HEK293 (cell line): Measurements from ENCODE around the gene PNPLA5.

Experiments used
- ZBTB1 ChIP-seq: fragments of 450-650 bp; formaldehyde crosslinking; IDR thresholded peaks from 2 replicates; pipeline ENCODE4 v1.5.1; 2016; ENCODE audit warnings: missing biosample characterization, missing genetic modification characterization
- ZBTB21 ChIP-seq: fragments of 450-650 bp; formaldehyde crosslinking; IDR thresholded peaks from 2 replicates; pipeline ENCODE4 v1.5.1; 2017; ENCODE audit warnings: missing biosample characterization, missing genetic modification characterization
- ZBTB48 ChIP-seq: fragments of 450-650 bp; formaldehyde crosslinking; IDR thresholded peaks from 2 replicates; pipeline ENCODE4 v1.5.1; 2016; ENCODE audit warnings: missing biosample characterization, missing genetic modification characterization
- ZNF629 ChIP-seq: fragments of 450-650 bp; formaldehyde crosslinking; IDR thresholded peaks from 2 replicates; pipeline ENCODE4 v1.5.1; 2017; ENCODE audit warnings: missing biosample characterization, missing genetic modification characterization
- ZNF777 ChIP-seq: fragments of 450-650 bp; formaldehyde crosslinking; IDR thresholded peaks from 2 replicates; pipeline ENCODE4 v1.5.1; 2017; ENCODE audit warnings: missing biosample characterization, missing genetic modification characterization, borderline replicate concordance
- ZNF785 ChIP-seq: fragments of 450-650 bp; formaldehyde crosslinking; IDR thresholded peaks from 2 replicates; pipeline ENCODE4 v1.5.1; 2016; ENCODE audit warnings: missing biosample characterization, missing genetic modification characterization
- ZSCAN23 ChIP-seq: fragments of 450-650 bp; formaldehyde crosslinking; IDR thresholded peaks from 2 replicates; pipeline ENCODE4 v1.5.1; 2016; ENCODE audit warnings: missing biosample characterization, missing genetic modification characterization
- TF ChIP-seq, protein P1 (sequence below): fragments of 450-650 bp; formaldehyde crosslinking; IDR thresholded peaks from 2 replicates; pipeline ENCODE4 v1.5.1; 2016; ENCODE audit warnings: missing biosample characterization, missing genetic modification characterization, borderline replicate concordance
- TF ChIP-seq, protein P2 (sequence below): fragments of 450-650 bp; formaldehyde crosslinking; IDR thresholded peaks from 2 replicates; pipeline ENCODE4 v1.5.1; 2016; ENCODE audit warnings: missing biosample characterization, missing genetic modification characterization

DNA sequence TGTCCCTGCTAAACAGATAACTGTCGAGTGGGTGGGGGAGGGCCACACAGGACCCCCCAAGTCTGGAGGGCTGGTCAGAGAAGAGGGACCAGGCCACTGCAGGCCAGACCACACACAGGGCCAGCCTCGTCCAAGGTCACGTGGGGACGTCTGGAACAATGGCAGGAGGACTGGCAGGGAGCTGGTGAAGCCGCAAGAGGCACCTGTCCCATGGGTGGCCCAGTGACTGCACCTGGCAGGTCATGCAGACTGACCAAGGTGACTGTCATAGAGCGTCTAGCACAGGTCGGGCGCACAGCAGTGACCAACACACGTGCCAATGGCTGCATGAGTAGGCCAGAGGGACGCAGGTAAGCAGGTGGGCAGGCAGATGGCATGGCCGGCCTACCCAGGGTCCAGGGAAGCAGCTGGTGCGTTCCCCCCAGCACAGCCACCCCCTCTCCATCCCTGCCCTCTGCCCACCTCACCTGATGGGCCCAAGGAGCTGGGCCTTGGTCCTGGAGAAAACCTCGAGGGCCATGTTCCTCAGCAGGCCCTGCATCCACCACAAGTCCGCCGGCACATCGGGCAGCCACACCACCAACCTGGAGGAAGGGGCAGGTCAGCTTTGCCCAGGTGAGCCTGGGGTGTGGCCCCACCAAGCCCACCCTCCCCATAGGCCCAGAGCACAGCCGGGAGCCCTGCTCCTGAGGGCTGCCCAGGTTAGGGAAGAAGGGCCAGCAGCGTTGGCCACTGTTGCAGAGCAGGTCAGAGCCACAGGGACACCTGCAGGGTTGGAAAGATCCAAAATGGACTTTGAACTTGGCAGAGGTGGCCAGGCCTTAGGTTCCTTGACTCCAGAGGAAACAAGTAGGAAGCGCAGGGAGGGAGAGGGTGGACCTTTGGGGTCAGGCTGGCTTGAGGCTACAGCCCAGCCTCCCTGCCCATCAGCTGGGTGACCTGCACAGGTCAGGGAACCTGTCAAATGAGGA, 10.4 kb downstream of the PNPLA5 start:
- TF ChIP-seq ZNF629 (tag by site-specific recombination) (no peak), ZBTB21 (tag by site-specific recombination) (no peak), ZSCAN23 (no peak), ZNF777 (tag by site-specific recombination) (no peak), ZBTB48 (tag by site-specific recombination) (no peak), ZBTB1 (no peak), ZNF785 (tag by site-specific recombination) (no peak)
- TF ChIP-seq, protein P1, sequence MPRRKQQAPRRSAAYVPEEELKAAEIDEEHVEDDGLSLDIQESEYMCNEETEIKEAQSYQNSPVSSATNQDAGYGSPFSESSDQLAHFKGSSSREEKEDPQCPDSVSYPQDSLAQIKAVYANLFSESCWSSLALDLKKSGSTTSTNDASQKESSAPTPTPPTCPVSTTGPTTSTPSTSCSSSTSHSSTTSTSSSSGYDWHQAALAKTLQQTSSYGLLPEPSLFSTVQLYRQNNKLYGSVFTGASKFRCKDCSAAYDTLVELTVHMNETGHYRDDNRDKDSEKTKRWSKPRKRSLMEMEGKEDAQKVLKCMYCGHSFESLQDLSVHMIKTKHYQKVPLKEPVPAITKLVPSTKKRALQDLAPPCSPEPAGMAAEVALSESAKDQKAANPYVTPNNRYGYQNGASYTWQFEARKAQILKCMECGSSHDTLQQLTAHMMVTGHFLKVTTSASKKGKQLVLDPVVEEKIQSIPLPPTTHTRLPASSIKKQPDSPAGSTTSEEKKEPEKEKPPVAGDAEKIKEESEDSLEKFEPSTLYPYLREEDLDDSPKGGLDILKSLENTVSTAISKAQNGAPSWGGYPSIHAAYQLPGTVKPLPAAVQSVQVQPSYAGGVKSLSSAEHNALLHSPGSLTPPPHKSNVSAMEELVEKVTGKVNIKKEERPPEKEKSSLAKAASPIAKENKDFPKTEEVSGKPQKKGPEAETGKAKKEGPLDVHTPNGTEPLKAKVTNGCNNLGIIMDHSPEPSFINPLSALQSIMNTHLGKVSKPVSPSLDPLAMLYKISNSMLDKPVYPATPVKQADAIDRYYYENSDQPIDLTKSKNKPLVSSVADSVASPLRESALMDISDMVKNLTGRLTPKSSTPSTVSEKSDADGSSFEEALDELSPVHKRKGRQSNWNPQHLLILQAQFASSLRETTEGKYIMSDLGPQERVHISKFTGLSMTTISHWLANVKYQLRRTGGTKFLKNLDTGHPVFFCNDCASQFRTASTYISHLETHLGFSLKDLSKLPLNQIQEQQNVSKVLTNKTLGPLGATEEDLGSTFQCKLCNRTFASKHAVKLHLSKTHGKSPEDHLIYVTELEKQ (tag by site-specific recombination): no peak
- TF ChIP-seq, protein P2, sequence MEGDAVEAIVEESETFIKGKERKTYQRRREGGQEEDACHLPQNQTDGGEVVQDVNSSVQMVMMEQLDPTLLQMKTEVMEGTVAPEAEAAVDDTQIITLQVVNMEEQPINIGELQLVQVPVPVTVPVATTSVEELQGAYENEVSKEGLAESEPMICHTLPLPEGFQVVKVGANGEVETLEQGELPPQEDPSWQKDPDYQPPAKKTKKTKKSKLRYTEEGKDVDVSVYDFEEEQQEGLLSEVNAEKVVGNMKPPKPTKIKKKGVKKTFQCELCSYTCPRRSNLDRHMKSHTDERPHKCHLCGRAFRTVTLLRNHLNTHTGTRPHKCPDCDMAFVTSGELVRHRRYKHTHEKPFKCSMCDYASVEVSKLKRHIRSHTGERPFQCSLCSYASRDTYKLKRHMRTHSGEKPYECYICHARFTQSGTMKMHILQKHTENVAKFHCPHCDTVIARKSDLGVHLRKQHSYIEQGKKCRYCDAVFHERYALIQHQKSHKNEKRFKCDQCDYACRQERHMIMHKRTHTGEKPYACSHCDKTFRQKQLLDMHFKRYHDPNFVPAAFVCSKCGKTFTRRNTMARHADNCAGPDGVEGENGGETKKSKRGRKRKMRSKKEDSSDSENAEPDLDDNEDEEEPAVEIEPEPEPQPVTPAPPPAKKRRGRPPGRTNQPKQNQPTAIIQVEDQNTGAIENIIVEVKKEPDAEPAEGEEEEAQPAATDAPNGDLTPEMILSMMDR (tag by site-specific recombination): no peak
